Fibroblast of upper back skin (primary cell): ENCODE measurements around the gene MMP21.

Experiments used
- DNase-seq: peaks from one replicate; pipeline ENCODE4 v3.0.0-alpha.2; 2013

Gene MMP21

GRCh38 chr10:125761961-125762360, 13.7 kb downstream of the MMP21 start:
- no peak for DNase-seq

GRCh38 chr10:125757742-125758141, 17.9 kb downstream of the MMP21 start:
- DNase-seq: no peak

GRCh38 chr10:125756853-125757487, 18.7 kb downstream of the MMP21 start:
- DNase-seq: no peak

- no peak for DNase-seq
These were observed 19.4 kb downstream of the MMP21 start for GRCh38 chr10:125756196-125756595.

GRCh38 chr10:125747417-125747816, 28.2 kb downstream of the MMP21 start:
- no peak for DNase-seq

- no peak for DNase-seq
These were observed 30.7 kb downstream of the MMP21 start for GRCh38 chr10:125744909-125745308.

- peak; percentile 2 for DNase-seq
These were observed 33.2 kb downstream of the MMP21 start for GRCh38 chr10:125742465-125742864.

GRCh38 chr10:125739994-125740679, 35.5 kb downstream of the MMP21 start:
- DNase-seq: no peak

- DNase-seq: no peak
These were observed 37.4 kb downstream of the MMP21 start for GRCh38 chr10:125738206-125738605.

- DNase-seq: no peak
These were observed 40.8 kb downstream of the MMP21 start for GRCh38 chr10:125734823-125735222.

GRCh38 chr10:125734148-125734547, 41.5 kb downstream of the MMP21 start:
- no peak for DNase-seq

- no peak for DNase-seq
These were observed 48.2 kb downstream of the MMP21 start for GRCh38 chr10:125727436-125727835.

- no peak for DNase-seq
These were observed 48.7 kb downstream of the MMP21 start for GRCh38 chr10:125726914-125727313.

GRCh38 chr10:125722811-125723210, 52.8 kb downstream of the MMP21 start:
- DNase-seq: no peak

GRCh38 chr10:125721035-125721434, 54.6 kb downstream of the MMP21 start:
- no peak for DNase-seq

GRCh38 chr10:125720002-125720382, 55.6 kb downstream of the MMP21 start:
- no peak for DNase-seq

- DNase-seq: peak; percentile 99
These were observed 56.2 kb downstream of the MMP21 start, which contains the start of gene EDRF1 for GRCh38 chr10:125719173-125720001. TSS of gene EDRF1 (plus strand) at chr10:125719709. CDS start at chr10:125719808, 99 bp downstream.
